ENCODE data around the gene HOXC5. TPM values are rescaled to one million over a fixed set of nuclear protein-coding genes. Genes with fewer than 3 reads are reported as not detected.
A peak's percentile ranks its signal among the peaks of the same experiment; 100 is the strongest.

The HOXC5 gene
- total and polyA plus RNA-seq, 2 donors (not counting 1 experiment from before 2014, with no cell fraction given): not detected

DNA sequence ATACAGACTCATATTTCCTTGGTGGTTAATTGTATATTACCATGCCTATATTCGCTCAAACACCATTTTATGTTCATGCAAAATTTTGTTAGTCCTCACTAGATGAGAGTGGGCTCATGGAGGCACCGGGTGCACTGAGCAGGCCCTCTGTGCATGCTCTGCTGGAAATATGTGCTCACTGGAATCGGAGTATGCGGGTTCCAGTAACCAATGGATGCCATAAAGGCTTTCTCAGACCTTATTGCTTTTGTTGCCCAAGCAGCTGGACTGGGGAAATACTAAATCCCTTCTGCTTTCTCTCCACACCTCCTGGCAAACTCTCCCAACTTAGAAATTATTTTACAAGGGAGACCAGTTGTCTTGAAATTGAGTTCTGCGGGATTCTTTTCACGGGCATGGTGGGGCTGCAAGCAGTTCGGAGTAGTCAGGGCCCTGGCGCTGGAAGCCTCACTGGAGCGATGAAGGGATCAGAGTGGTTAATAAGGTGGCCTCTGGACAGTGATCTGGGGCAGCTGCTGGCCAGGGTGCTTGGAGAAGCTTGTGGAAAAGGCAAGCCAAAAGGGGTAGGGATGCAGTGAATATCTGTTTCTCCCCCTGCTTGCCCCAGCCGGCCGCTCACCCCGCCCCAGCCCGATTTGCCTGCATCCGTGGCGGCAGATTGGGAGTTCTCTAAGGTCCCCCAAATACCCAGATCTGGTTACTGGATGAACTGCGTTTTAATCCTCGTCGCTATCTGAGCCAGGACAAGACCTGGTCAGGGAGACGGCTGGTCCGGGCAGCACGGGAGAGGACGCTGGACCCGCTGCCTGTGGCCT lies 12.1 kb upstream of the HOXC5 start:
- no peak for ATAC-seq (ENCODE audit: low read depth)
- WGBS (ENCODE audit: insufficient coverage): 60% methylated on average over 22 of the region's 23 CpGs
- TF ChIP-seq EZH2 (IDR thresholded peaks at IDR 0.05; ENCODE audit: borderline replicate concordance, insufficient read depth, low read depth, low read length, poor library complexity, severe bottlenecking): no peak
- TF ChIP-seq, protein P1, sequence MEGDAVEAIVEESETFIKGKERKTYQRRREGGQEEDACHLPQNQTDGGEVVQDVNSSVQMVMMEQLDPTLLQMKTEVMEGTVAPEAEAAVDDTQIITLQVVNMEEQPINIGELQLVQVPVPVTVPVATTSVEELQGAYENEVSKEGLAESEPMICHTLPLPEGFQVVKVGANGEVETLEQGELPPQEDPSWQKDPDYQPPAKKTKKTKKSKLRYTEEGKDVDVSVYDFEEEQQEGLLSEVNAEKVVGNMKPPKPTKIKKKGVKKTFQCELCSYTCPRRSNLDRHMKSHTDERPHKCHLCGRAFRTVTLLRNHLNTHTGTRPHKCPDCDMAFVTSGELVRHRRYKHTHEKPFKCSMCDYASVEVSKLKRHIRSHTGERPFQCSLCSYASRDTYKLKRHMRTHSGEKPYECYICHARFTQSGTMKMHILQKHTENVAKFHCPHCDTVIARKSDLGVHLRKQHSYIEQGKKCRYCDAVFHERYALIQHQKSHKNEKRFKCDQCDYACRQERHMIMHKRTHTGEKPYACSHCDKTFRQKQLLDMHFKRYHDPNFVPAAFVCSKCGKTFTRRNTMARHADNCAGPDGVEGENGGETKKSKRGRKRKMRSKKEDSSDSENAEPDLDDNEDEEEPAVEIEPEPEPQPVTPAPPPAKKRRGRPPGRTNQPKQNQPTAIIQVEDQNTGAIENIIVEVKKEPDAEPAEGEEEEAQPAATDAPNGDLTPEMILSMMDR (IDR thresholded peaks at IDR 0.05): no peak
- Mint-ChIP-seq H3K9me3 (ENCODE audit: insufficient read depth) (no peaks in the 10 kb centered on the region), H3K27me3 (peaks cover 57% of the 10 kb centered on the region), H3K4me1 (peaks cover 22% of the 10 kb centered on the region), H3K27ac (no peak overlapping the region), H3K4me3 (no peak overlapping the region)
- H4K20me1 ChIP-seq (ENCODE audit: control insufficient read depth, insufficient read depth, low read length, poor library complexity, severe bottlenecking): no peaks in the 10 kb centered on the region
- H3K27me3 ChIP-seq (replicated peaks in 1 of 4; ENCODE audit: control extremely low read depth in 1 of 4, control insufficient read depth in 3 of 4, insufficient read depth in 4 of 4, low read length in 3 of 4): peaks cover 0 to 90% (median 67%) of the 10 kb centered on the region in 4 experiments
- H3K27ac ChIP-seq (ENCODE audit: low read length in 2 of 2): no peak overlapping the region
- no peaks in the 10 kb centered on the region for H3K36me3 ChIP-seq (replicated peaks in 1 of 2; ENCODE audit: control extremely low read depth in 1 of 2, control insufficient read depth in 1 of 2, extremely low read depth in 1 of 2, insufficient read depth in 2 of 2, low read length in 1 of 2)
- ChIA-PET CTCF (interaction anchor here (1.5 to 1.6 kb wide), 2 partner anchors 12 to 171 kb away, joined by 5 to 6 read pairs; partner anchors contain the start of gene HOXC5), POLR2A (no interaction called here)
- intact Hi-C loops (cut with micrococcal nuclease): no loop called here
- DNase-seq: no peak
- H3K4me2 ChIP-seq (replicated peaks; ENCODE audit: low read depth, low read length, poor library complexity, severe bottlenecking): no peak overlapping the region
- H3K4me3 ChIP-seq (ENCODE audit: control extremely low read depth in 1 of 5, extremely low read depth in 1 of 5, insufficient read depth in 1 of 5, low read depth in 2 of 5, low read length in 4 of 5): no peak overlapping the region
- H3K9me3 ChIP-seq (ENCODE audit: control extremely low read depth in 1 of 3, control insufficient read depth in 2 of 3, insufficient read depth in 1 of 3, low read length in 2 of 3): peaks cover 0 to 32% (median 0%) of the 10 kb centered on the region in 3 donors
- peaks cover 19 to 27% of the 10 kb centered on the region in 2 donors for H3K4me1 ChIP-seq (ENCODE audit: control insufficient read depth in 2 of 2, insufficient read depth in 2 of 2, low read length in 2 of 2)
- no peaks in the 10 kb centered on the region for H3K79me2 ChIP-seq (ENCODE audit: control insufficient read depth, insufficient read depth, low read length)
- H3K9ac ChIP-seq (ENCODE audit: low read length): no peak overlapping the region
- H2AFZ ChIP-seq (ENCODE audit: insufficient read depth, low read depth, low read length, poor library complexity, severe bottlenecking): no peak overlapping the region

DNA sequence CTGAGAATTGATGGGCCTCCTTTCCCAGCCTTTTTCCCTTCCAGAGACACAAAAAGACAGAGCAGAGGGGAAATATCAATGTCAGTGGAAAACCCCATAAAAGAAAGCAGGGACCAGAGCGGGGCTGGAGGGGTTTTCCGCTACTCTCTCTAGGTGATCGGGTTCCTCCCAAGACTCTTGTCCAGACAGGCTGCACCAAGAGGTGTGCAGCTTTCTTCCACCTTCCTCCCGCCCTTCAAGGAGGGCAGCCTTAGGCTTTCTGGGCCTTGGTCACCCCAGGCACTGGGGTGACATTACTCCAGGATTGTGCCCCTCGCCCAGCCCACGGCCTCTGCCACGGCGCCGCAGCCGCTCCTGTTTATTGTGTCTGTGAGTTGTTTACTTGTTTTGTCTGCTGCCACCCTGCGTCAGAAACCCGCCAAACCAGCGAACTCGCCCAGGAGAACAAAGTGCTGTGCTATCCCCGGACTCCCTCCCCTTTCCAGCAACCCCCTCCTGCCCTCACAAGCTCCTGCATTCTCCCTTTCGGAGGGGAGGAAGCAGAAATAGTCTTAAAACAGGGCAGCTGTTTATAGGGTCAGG lies 11.3 kb upstream of the HOXC5 start:
- Histone ChIP-seq H3K27ac (ENCODE audit: low read length in 2 of 2) (no peak overlapping the region), H3K4me1 (ENCODE audit: control insufficient read depth in 2 of 2, insufficient read depth in 2 of 2, low read length in 2 of 2) (peaks cover 19 to 27% of the 10 kb centered on the region in 2 donors), H3K36me3 (replicated peaks in 1 of 2; ENCODE audit: control extremely low read depth in 1 of 2, control insufficient read depth in 1 of 2, extremely low read depth in 1 of 2, insufficient read depth in 2 of 2, low read length in 1 of 2) (no peaks in the 10 kb centered on the region), H3K9ac (ENCODE audit: low read length) (no peak overlapping the region), H3K79me2 (ENCODE audit: control insufficient read depth, insufficient read depth, low read length) (no peaks in the 10 kb centered on the region), H2AFZ (ENCODE audit: insufficient read depth, low read depth, low read length, poor library complexity, severe bottlenecking) (no peak overlapping the region), H3K9me3 (ENCODE audit: control extremely low read depth in 1 of 3, control insufficient read depth in 2 of 3, insufficient read depth in 1 of 3, low read length in 2 of 3) (peaks cover 0 to 27% (median 0%) of the 10 kb centered on the region in 3 donors), H4K20me1 (ENCODE audit: control insufficient read depth, insufficient read depth, low read length, poor library complexity, severe bottlenecking) (no peaks in the 10 kb centered on the region), H3K27me3 (replicated peaks in 1 of 4; ENCODE audit: control extremely low read depth in 1 of 4, control insufficient read depth in 3 of 4, insufficient read depth in 4 of 4, low read length in 3 of 4) (peaks cover 0 to 91% (median 69%) of the 10 kb centered on the region in 4 experiments), H3K4me2 (replicated peaks; ENCODE audit: low read depth, low read length, poor library complexity, severe bottlenecking) (no peak overlapping the region), H3K4me3 (ENCODE audit: control extremely low read depth in 1 of 5, extremely low read depth in 1 of 5, insufficient read depth in 1 of 5, low read depth in 2 of 5, low read length in 4 of 5) (no peak overlapping the region)
- ChIA-PET CTCF (interaction anchor here (1.3 to 1.6 kb wide), 3 partner anchors 11 to 186 kb away, joined by 4 to 6 read pairs (median 5); partner anchors contain the start of gene HOXC5), POLR2A (no interaction called here)
- peaks cover 22% of the 10 kb centered on the region for H3K4me1 Mint-ChIP-seq
- no peak overlapping the region for H3K4me3 Mint-ChIP-seq
- no peak for ATAC-seq (ENCODE audit: low read depth)
- TF ChIP-seq, protein P1 (IDR thresholded peaks at IDR 0.05): no peak
- TF ChIP-seq EZH2 (IDR thresholded peaks at IDR 0.05; ENCODE audit: borderline replicate concordance, insufficient read depth, low read depth, low read length, poor library complexity, severe bottlenecking): no peak
- peaks cover 60% of the 10 kb centered on the region for H3K27me3 Mint-ChIP-seq
- peak; percentile 52 for DNase-seq
- 40% methylated on average over 9 of the region's 16 CpGs for WGBS (ENCODE audit: insufficient coverage)
- H3K9me3 Mint-ChIP-seq (ENCODE audit: insufficient read depth): no peaks in the 10 kb centered on the region
- intact Hi-C loops (cut with micrococcal nuclease): no loop called here
- H3K27ac Mint-ChIP-seq: peak overlapping the region; percentile 28
